HG03095 (cell line): Measurements from ENCODE around the gene KSR1.
"Not testable (repeated sequence)": the region's sequence is repeated elsewhere in the genome, so short reads cannot be mapped to it uniquely, and the experiment has no call there.

Experiments used
- ATAC-seq: cut with Tn5 transposase; IDR thresholded peaks from one replicate; pipeline ENCODE4 v1.9.1; 2021; ENCODE audit warnings: moderate library complexity; ENCODE audit not compliant: unreplicated experiment

The KSR1 gene

GRCh38 chr17:27452828-27453227, 3.4 kb upstream of the KSR1 start:
- ATAC-seq: no peak

GRCh38 chr17:27453471-27453870, 2.8 kb upstream of the KSR1 start:
- ATAC-seq: no peak

- no peak for ATAC-seq
These were observed 2.2 kb upstream of the KSR1 start for GRCh38 chr17:27454089-27454488.

- no peak for ATAC-seq
These were observed 873 bp upstream of the KSR1 start for GRCh38 chr17:27455236-27455913.

- ATAC-seq: no peak
These were observed 572 bp downstream of the KSR1 start for GRCh38 chr17:27456681-27457359.

GRCh38 chr17:27457360-27457715, 1.1 kb downstream of the KSR1 start:
- ATAC-seq: no peak

GRCh38 chr17:27457731-27458523, 1.7 kb downstream of the KSR1 start:
- ATAC-seq: no peak

- ATAC-seq: no peak
These were observed 2.3 kb downstream of the KSR1 start for GRCh38 chr17:27458524-27458908.

- ATAC-seq: no peak
These were observed 3.2 kb downstream of the KSR1 start for GRCh38 chr17:27459433-27459832.

GRCh38 chr17:27460196-27460725, 4.0 kb downstream of the KSR1 start:
- ATAC-seq: no peak

- ATAC-seq: no peak
These were observed 5.1 kb downstream of the KSR1 start for GRCh38 chr17:27461192-27461859.

GRCh38 chr17:27462149-27462548, 5.9 kb downstream of the KSR1 start:
- ATAC-seq: no peak

- ATAC-seq: no peak
These were observed 6.5 kb downstream of the KSR1 start for GRCh38 chr17:27462714-27463113.

GRCh38 chr17:27463235-27463677, 7.0 kb downstream of the KSR1 start:
- ATAC-seq: no peak

GRCh38 chr17:27464019-27464418, 7.8 kb downstream of the KSR1 start:
- not testable (repeated sequence) for ATAC-seq

- ATAC-seq: no peak
These were observed 8.2 kb downstream of the KSR1 start for GRCh38 chr17:27464431-27464830.

GRCh38 chr17:27465875-27466274, 9.6 kb downstream of the KSR1 start:
- not testable (repeated sequence) for ATAC-seq

GRCh38 chr17:27466376-27466742, 10.1 kb downstream of the KSR1 start:
- peak; percentile 10 for ATAC-seq

- peak; percentile 52 for ATAC-seq
These were observed 10.6 kb downstream of the KSR1 start for GRCh38 chr17:27466743-27467375.

- no peak for ATAC-seq
These were observed 13.0 kb downstream of the KSR1 start for GRCh38 chr17:27469256-27469655.
